Measurements from ENCODE around the gene CYP19A1. TPM values are rescaled to one million over a fixed set of nuclear protein-coding genes. Genes with fewer than 3 reads are reported as not detected.

Gene CYP19A1
- total and polyA plus RNA-seq, 2 of the 8 experiments (the other 6 are each of a cell fraction or from before 2014, with no cell fraction given) = not detected

DNA sequence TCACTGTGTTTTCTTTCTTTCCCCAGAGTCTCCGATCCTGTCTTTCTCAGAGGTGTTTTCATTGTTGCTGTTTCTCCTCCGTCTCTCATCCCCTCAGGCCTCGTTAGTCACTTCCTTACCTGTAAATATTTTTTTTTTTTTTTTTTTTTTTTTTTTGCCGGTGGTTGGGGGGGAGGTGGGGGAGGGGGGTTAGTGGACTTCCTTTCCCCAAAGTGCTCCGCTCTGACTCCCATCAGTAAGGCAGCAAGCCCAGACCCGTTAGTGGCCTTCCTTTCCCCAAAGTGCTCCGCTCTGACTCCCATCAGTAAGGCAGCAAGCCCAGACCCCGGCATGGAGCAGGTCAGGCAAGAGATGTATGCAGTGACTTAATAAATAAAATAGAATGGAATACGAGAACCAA lies 146.6 kb downstream of the CYP19A1 start (continued):
- TF ChIP-seq MAFK (IDR thresholded peaks at IDR 0.05; ENCODE audit: low read depth, low read length) (no peak), CTBP2 (IDR thresholded peaks at IDR 0.05; ENCODE audit: borderline replicate concordance, insufficient read depth, insufficient read length, low read length) (no peak)
